GM18870 (cell line): ENCODE data around the gene SPATA21.

Experiments
- ATAC-seq: cut with Tn5 transposase; IDR thresholded peaks from one replicate; pipeline ENCODE4 v1.9.1; 2021; ENCODE audit warnings: moderate library complexity; ENCODE audit not compliant: unreplicated experiment

Gene SPATA21

DNA sequence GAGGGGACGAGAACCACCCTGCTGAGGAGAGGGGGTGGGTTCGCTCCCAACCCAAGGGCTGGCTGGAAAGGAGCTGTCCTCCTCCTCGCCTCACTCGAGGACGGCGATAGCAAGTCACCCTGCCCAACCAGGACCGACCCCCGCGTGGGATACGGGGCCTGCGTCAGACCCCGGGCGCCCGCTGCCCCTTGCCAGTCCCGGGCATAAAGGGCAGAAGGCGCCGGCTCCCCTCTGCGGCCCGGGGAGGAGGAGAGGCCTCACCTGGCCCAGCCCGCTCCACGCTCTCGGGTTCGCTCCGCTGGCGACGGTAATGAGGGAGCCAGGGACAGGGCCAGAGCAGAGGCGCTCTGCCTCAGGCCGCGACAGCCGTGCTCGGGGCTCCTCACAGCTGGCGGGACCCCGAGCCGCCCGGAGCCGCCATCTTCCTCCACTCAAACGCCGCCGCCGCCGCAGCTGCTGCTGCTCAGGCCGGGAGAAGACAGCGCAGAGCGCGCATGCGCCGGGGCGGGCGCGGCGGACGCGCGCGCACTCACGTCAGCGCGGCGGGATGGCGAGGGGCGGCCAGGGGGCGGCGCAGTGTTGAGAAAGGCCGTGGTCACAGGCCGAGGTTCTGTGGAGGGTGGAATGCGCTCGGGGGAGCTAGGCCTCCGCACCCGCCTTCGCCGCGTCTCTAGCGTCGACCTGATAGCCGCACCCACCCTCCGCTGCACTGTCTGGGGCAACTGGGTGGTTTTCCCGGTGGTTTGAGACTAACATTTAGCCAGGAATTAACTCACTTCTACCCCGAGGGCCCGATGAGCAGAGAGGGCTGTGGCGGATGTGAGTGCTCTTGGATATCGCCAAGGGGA is 85.0 kb downstream of the SPATA21 start, which contains the start of gene FBXO42:
FBXO42 (minus strand) TSS at position 487 of the 848 bp plus-strand sequence. CDS start 37,062 bp downstream, outside the sequence.
- ATAC-seq = peak; percentile 64

DNA sequence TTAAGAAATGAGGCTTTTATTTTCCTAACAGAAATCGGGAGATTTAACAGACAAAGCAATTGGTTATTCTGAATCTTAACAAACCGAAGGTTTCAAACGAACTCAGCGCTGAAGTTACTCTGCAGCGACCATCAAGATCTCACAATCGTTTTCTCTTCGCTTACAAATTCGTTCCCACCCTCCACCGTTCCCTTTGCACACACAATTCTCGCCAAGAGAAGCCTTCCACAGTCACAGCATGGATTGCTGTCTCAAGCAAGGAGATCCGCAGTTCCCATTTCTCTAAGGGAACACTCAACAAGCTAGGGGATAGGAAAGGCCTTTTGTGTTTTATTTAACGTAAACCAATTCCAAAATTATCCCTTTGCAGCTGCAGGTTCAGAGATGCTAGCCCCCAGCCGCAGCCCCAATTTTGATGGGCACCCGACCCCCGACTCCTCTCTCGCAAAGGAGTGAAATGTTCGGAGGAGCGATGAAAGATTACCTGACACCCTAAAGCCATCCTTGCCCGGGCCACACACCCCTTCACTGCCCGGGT is 85.7 kb downstream of the SPATA21 start:
- ATAC-seq = no peak

- ATAC-seq = no peak
Measured at GRCh38 chr1:16349847-16350406, 87.3 kb downstream of the SPATA21 start.
